HepG2 (cell line): ENCODE results near the gene CTDP1. TPM values are rescaled to one million over a fixed set of nuclear protein-coding genes. Genes with fewer than 3 reads are reported as not detected.
A peak's percentile ranks its signal among the peaks of the same experiment; 100 is the strongest.

Experiments
- CREM ChIP-seq, 2 experiments: sonication (generic) in 1 of 2; formaldehyde crosslinking in 1 of 2; IDR thresholded peaks; 2 replicates each; pipeline versions ENCODE4 v1.4.0 to v1.6.1; 2016 to 2020; ENCODE audit warnings: antibody characterized with exemption in 1 of 2, mild to moderate bottlenecking in 1 of 2, missing genetic modification reagents in 1 of 2
- EED ChIP-seq: sonication (generic); formaldehyde crosslinking; IDR thresholded peaks from 2 replicates; pipeline ENCODE4 v1.5.0; 2020; ENCODE audit warnings: mild to moderate bottlenecking, missing genetic modification reagents
- GATAD1 ChIP-seq: IDR thresholded peaks from 2 replicates; pipeline ENCODE4 v1.6.1; 2016; ENCODE audit warnings: missing genetic modification reagents, missing compliant biosample characterization
- HES4 ChIP-seq: sonication (generic); formaldehyde crosslinking; IDR thresholded peaks from 2 replicates; pipeline ENCODE4 v1.9.0; 2021; ENCODE audit warnings: mild to moderate bottlenecking, missing genetic modification reagents, borderline replicate concordance
- ISL2 ChIP-seq: sonication (generic); formaldehyde crosslinking; IDR thresholded peaks from 2 replicates; pipeline ENCODE4 v1.5.0; 2020; ENCODE audit warnings: missing genetic modification reagents
- KDM4B ChIP-seq: sonication (generic); formaldehyde crosslinking; IDR thresholded peaks from 2 replicates; pipeline ENCODE4 v1.4.0; 2020; ENCODE audit warnings: missing genetic modification reagents
- MAF1 ChIP-seq: sonication (generic); formaldehyde crosslinking; IDR thresholded peaks from 2 replicates; pipeline ENCODE4 v1.5.0; 2020; ENCODE audit warnings: missing genetic modification reagents, borderline replicate concordance
- MEIS1 ChIP-seq: sonication (generic); formaldehyde crosslinking; IDR thresholded peaks from 2 replicates; pipeline ENCODE4 v1.9.0; 2021; ENCODE audit warnings: mild to moderate bottlenecking, missing genetic modification reagents, moderate library complexity, borderline replicate concordance
- NR1H2 ChIP-seq: sonication (generic); formaldehyde crosslinking; IDR thresholded peaks from 2 replicates; pipeline ENCODE4 v1.8.1; 2022; ENCODE audit warnings: low read depth, missing genetic modification reagents, borderline replicate concordance
- NR2C2 ChIP-seq: sonication (generic); formaldehyde crosslinking; IDR thresholded peaks from 2 replicates; pipeline ENCODE4 v1.4.0; 2020; ENCODE audit warnings: missing genetic modification reagents, mild to moderate bottlenecking, moderate library complexity, borderline replicate concordance
- POGZ ChIP-seq: sonication (generic); formaldehyde crosslinking; IDR thresholded peaks from 2 replicates; pipeline ENCODE4 v1.4.0; 2020; ENCODE audit warnings: mild to moderate bottlenecking, missing genetic modification reagents
- PTBP1 ChIP-seq: fragments of 200-400 bp; formaldehyde crosslinking; IDR thresholded peaks from 2 replicates; pipeline ENCODE4 v1.6.1; 2018; ENCODE audit warnings: low read length, low read depth; ENCODE audit not compliant: poor library complexity, severe bottlenecking
- SNRNP70 ChIP-seq: fragments of 200-400 bp; formaldehyde crosslinking; IDR thresholded peaks from 2 replicates; pipeline ENCODE4 v1.6.1; 2017; ENCODE audit warnings: mild to moderate bottlenecking, low read depth, low read length, moderate library complexity
- SRSF9 ChIP-seq: fragments of 200-400 bp; formaldehyde crosslinking; IDR thresholded peaks from 2 replicates; pipeline ENCODE4 v1.6.1; 2018; ENCODE audit warnings: borderline replicate concordance, mild to moderate bottlenecking, low read depth, low read length; ENCODE audit not compliant: insufficient read depth, poor library complexity, severe bottlenecking
- TAF1 ChIP-seq: sonication (generic); formaldehyde crosslinking; IDR thresholded peaks from 2 replicates; pipeline ENCODE4 v1.4.0; 2020; ENCODE audit warnings: missing genetic modification reagents
- TCF12 ChIP-seq, 2 experiments: fragments of 450-650 bp in 1 of 2; sonication (generic) in 1 of 2; formaldehyde crosslinking in 1 of 2; IDR thresholded peaks; 2 replicates each; pipeline versions ENCODE4 v1.6.1 to v1.8.0; 2017 to 2022; ENCODE audit warnings: antibody characterized with exemption in 1 of 2, mild to moderate bottlenecking in 1 of 2, missing genetic modification reagents in 1 of 2, moderate library complexity in 1 of 2
- THAP11 ChIP-seq: IDR thresholded peaks from 2 replicates; pipeline ENCODE4 v1.6.1; 2016; ENCODE audit warnings: missing biosample characterization, missing genetic modification reagents
- ZFP1 ChIP-seq: IDR thresholded peaks from 2 replicates; pipeline ENCODE4 v1.6.1; 2016
- ZNF292 ChIP-seq: sonication (generic); formaldehyde crosslinking; IDR thresholded peaks from 2 replicates; pipeline ENCODE4 v1.8.1; 2022; ENCODE audit warnings: mild to moderate bottlenecking, low read depth, missing genetic modification reagents, borderline replicate concordance
- ZNF44 ChIP-seq: sonication (generic); formaldehyde crosslinking; IDR thresholded peaks from 2 replicates; pipeline ENCODE4 v1.5.1; 2020; ENCODE audit warnings: mild to moderate bottlenecking, missing genetic modification reagents
- ZNF724P ChIP-seq: sonication (generic); formaldehyde crosslinking; IDR thresholded peaks from 2 replicates; pipeline ENCODE4 v1.8.0; 2022; ENCODE audit warnings: missing genetic modification reagents, borderline replicate concordance
- ZNF879 ChIP-seq: sonication (generic); formaldehyde crosslinking; IDR thresholded peaks from 2 replicates; pipeline ENCODE4 v1.8.1; 2023; ENCODE audit warnings: missing genetic modification reagents
- ZZZ3 ChIP-seq: sonication (generic); formaldehyde crosslinking; IDR thresholded peaks from 2 replicates; pipeline ENCODE4 v1.4.0; 2020; ENCODE audit warnings: missing genetic modification reagents, mild to moderate bottlenecking, borderline replicate concordance
- polyA plus RNA-seq, 8 experiments: library from polyadenylated mRNA; depleted of rRNA in 3 of 8; stranded (reverse) in 7 of 8; unstranded in 1 of 8; fragments of >200 nt; fragmentation: Illumina TruSeq in 4 of 8; extraction: Trizol in 4 of 8; gene quantifications; 2 replicates each; pipeline versions ENCODE4 v1.2.1 to v1.2.3, GENCODE V29; 2011 to 2016; ENCODE audit warnings: low read depth in 4 of 8, missing spikeins in 1 of 8, mixed read lengths in 1 of 8; ENCODE audit not compliant: insufficient read depth in 1 of 8
- total RNA-seq, 5 experiments: library from RNA; depleted of rRNA; stranded (reverse); fragments of >200 nt; fragmentation: Illumina TruSeq; extraction: Trizol; gene quantifications; 2 replicates each; pipeline ENCODE4 v1.2.3, GENCODE V29; 2016; ENCODE audit warnings: low read depth in 1 of 5
- TF ChIP-seq, protein P1 (sequence below): sonication (generic); formaldehyde crosslinking; IDR thresholded peaks from 2 replicates; pipeline ENCODE4 v1.4.0; 2020; ENCODE audit warnings: missing genetic modification reagents, borderline replicate concordance
- TF ChIP-seq, protein P2 (sequence below): IDR thresholded peaks from 2 replicates; pipeline ENCODE4 v1.6.1; 2018; ENCODE audit warnings: missing genetic modification reagents

Gene CTDP1
- total and polyA plus RNA-seq, 2 of the 13 experiments (the other 11 are each of a cell fraction or from before 2014, with no cell fraction given), result 6.9 to 11.0 TPM

DNA sequence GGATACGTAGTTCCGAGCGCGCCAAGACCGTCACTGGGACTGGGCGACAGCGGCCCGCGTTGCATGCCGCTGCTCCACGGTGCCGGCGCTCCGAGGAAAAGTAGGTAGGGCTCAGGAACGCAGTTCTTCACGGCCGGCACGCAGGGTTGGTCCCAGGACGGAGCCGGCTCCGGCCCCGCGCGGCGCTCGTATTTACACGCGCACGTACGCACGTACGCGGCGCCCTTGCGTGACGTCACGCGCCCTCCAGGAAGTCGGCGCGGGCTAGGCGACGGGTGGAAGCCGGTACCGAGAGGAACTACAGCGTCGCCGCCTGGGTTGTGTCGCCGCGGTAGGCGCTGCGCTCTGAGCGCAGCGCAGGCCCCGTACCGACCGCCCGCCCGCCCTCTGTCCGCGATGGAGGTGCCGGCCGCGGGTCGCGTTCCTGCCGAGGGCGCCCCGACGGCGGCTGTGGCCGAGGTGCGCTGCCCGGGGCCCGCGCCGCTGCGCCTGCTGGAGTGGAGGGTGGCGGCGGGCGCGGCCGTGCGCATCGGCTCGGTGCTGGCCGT is at the start of gene CTDP1 (continued):
- no peak for TF ChIP-seq PTBP1
- TF ChIP-seq MAF1, result peak; percentile 9; the same call in 1 of the 2 replicates
- no peak for TF ChIP-seq ZNF724P (CRISPR knock-in tag)
- 0 out of 2 replicates have a peak, but pooled peaks have one; percentile 42 for TF ChIP-seq ZNF292 (CRISPR knock-in tag)
- no peak for TF ChIP-seq ZNF879 (CRISPR knock-in tag)
- no peak for TF ChIP-seq NR1H2
- TF ChIP-seq, protein P1, sequence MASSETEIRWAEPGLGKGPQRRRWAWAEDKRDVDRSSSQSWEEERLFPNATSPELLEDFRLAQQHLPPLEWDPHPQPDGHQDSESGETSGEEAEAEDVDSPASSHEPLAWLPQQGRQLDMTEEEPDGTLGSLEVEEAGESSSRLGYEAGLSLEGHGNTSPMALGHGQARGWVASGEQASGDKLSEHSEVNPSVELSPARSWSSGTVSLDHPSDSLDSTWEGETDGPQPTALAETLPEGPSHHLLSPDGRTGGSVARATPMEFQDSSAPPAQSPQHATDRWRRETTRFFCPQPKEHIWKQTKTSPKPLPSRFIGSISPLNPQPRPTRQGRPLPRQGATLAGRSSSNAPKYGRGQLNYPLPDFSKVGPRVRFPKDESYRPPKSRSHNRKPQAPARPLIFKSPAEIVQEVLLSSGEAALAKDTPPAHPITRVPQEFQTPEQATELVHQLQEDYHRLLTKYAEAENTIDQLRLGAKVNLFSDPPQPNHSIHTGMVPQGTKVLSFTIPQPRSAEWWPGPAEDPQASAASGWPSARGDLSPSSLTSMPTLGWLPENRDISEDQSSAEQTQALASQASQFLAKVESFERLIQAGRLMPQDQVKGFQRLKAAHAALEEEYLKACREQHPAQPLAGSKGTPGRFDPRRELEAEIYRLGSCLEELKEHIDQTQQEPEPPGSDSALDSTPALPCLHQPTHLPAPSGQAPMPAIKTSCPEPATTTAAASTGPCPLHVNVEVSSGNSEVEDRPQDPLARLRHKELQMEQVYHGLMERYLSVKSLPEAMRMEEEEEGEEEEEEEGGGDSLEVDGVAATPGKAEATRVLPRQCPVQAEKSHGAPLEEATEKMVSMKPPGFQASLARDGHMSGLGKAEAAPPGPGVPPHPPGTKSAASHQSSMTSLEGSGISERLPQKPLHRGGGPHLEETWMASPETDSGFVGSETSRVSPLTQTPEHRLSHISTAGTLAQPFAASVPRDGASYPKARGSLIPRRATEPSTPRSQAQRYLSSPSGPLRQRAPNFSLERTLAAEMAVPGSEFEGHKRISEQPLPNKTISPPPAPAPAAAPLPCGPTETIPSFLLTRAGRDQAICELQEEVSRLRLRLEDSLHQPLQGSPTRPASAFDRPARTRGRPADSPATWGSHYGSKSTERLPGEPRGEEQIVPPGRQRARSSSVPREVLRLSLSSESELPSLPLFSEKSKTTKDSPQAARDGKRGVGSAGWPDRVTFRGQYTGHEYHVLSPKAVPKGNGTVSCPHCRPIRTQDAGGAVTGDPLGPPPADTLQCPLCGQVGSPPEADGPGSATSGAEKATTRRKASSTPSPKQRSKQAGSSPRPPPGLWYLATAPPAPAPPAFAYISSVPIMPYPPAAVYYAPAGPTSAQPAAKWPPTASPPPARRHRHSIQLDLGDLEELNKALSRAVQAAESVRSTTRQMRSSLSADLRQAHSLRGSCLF (CRISPR knock-in tag), result no peak
- TF ChIP-seq KDM4B (CRISPR knock-in tag), result peak; percentile 27; the same call in 1 of the 2 replicates
- TF ChIP-seq, protein P2, sequence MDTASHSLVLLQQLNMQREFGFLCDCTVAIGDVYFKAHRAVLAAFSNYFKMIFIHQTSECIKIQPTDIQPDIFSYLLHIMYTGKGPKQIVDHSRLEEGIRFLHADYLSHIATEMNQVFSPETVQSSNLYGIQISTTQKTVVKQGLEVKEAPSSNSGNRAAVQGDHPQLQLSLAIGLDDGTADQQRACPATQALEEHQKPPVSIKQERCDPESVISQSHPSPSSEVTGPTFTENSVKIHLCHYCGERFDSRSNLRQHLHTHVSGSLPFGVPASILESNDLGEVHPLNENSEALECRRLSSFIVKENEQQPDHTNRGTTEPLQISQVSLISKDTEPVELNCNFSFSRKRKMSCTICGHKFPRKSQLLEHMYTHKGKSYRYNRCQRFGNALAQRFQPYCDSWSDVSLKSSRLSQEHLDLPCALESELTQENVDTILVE (CRISPR knock-in tag), result 0 out of 2 replicates have a peak, but pooled peaks have one; percentile 15
- TF ChIP-seq ZFP1, result no peak
- TF ChIP-seq HES4, result no peak
- TF ChIP-seq NR2C2, result peak; percentile 82; the same call in 1 of the 2 replicates
- peak; percentile 95 for TF ChIP-seq GATAD1 (CRISPR knock-in tag)
- TF ChIP-seq THAP11 (CRISPR knock-in tag), result peak; percentile 94
- peak; percentile 38 for TF ChIP-seq ISL2 (CRISPR knock-in tag)
- no peak for TF ChIP-seq SNRNP70
- TF ChIP-seq EED (CRISPR knock-in tag), result peak; percentile 56; the same call in 1 of the 2 replicates
- peak; percentile 98 for TF ChIP-seq CREM (IDR thresholded peaks at IDR 0.05)
- peak; percentile 96 for TF ChIP-seq CREM (CRISPR knock-in tag; IDR thresholded peaks at IDR 0.05)
- TF ChIP-seq SRSF9, result no peak
- TF ChIP-seq MEIS1 (CRISPR knock-in tag), result no peak; the same call in 1 of the 2 replicates
- TF ChIP-seq TCF12 (IDR thresholded peaks at IDR 0.05), result no peak
- TF ChIP-seq TCF12 (CRISPR knock-in tag; IDR thresholded peaks at IDR 0.05), result 0 out of 2 replicates have a peak, but pooled peaks have one; percentile 16
- TF ChIP-seq ZNF44 (CRISPR knock-in tag), result no peak; the same call in 1 of the 2 replicates
- TF ChIP-seq ZZZ3 (CRISPR knock-in tag), result peak; percentile 60; the same call in 1 of the 2 replicates
- TF ChIP-seq TAF1 (CRISPR knock-in tag), result peak; percentile 17; the same call in 1 of the 2 replicates
- 0 out of 2 replicates have a peak, but pooled peaks have one; percentile 11 for TF ChIP-seq POGZ (CRISPR knock-in tag)
